ENCODE results near the gene CHST8.

GRCh38 chr19:33720155-33720493 lies 98.4 kb downstream of the CHST8 start:
- TF ChIP-seq CTCF (conservative IDR thresholded peaks at IDR 0.05 in 1 of 2, IDR thresholded peaks at IDR 0.05 in 1 of 2; ENCODE audit: extremely low read depth in 1 of 2, insufficient read depth in 1 of 2, low read depth in 1 of 2, low read length in 2 of 2) (no peak), EZH2 (IDR thresholded peaks at IDR 0.05; ENCODE audit: borderline replicate concordance, low read length) (no peak)

All from mammary epithelial cell (primary cell).